ENCODE measurements around the gene NAA50. TPM values are rescaled to one million over a fixed set of nuclear protein-coding genes. Genes with fewer than 3 reads are reported as not detected.

Gene NAA50
- total RNA-seq, 1 experiment from 2014 or later: 165 TPM

GRCh38 chr3:113695786-113696645 lies 50.0 kb downstream of the NAA50 start, which contains the start of gene USF3:
Gene USF3 (minus strand): TSS chr3:113696642. CDS start chr3:113674878, 21,764 bp downstream.
- H3K9me3 ChIP-seq (replicated peaks): no peaks in the 10 kb centered on the region
- peak within 1 kb of the TSS; percentile 77 for H3K27ac ChIP-seq
- no peaks in the 10 kb centered on the region for H3K36me3 ChIP-seq
- peak within 1 kb of the TSS; percentile 81 for H3K4me3 ChIP-seq
- peaks cover 8% of the 10 kb centered on the region; the same call in 1 of the 2 replicates for H3K4me1 ChIP-seq (replicated peaks)
- DNase-seq (ENCODE audit: low read depth in 1 of 2, low spot score in 2 of 2): peak; percentile 58 to 64
- H3K27me3 ChIP-seq (replicated peaks): no peaks in the 10 kb centered on the region

DNA sequence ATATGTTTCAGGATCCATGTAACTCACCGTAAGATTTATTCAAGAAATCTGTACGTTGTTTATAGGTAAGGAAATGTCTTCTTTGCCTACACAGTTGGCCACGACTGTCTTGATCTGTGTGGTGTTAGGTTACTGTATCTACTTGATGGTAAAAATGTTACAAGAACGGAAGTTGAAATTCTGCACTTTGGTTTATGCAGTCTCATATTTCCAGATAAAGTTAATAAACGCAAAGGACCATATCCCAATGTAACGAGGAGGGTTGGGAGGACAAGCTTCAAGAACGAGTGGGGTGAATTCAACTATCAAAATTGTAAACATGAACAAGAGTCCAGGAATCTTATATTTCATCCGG lies 50.6 kb downstream of the NAA50 start:
- Histone ChIP-seq H3K9me3 (replicated peaks) (no peaks in the 10 kb centered on the region), H3K27ac (no peak overlapping the region; the same call in 1 of the 2 replicates), H3K27me3 (replicated peaks) (no peaks in the 10 kb centered on the region), H3K36me3 (no peaks in the 10 kb centered on the region), H3K4me1 (replicated peaks) (peaks cover 8% of the 10 kb centered on the region; the same call in 1 of the 2 replicates), H3K4me3 (peak overlapping the region; percentile 81)
- DNase-seq (ENCODE audit: low read depth in 1 of 2, low spot score in 2 of 2): no peak

DNA sequence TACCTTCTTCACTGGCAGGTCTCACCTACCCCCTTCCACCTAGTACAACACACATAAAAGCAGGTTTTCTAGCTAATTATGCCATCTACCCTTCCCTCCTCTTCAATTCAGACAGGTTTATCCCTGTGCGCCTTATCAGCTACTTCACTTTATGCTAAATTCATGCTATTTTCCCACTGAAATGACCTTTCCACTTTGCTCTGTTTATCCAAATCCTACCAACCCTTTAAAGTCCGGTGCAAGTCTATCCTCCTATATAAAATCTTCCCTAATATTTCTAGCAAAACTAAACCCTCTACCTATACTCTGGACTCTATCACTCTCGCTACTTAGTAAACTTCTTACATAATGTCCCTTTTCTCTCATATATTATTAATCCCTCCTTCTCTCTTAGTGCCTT lies 55.6 kb downstream of the NAA50 start:
- no peaks in the 10 kb centered on the region for H3K27me3 ChIP-seq (replicated peaks)
- no peaks in the 10 kb centered on the region for H3K9me3 ChIP-seq (replicated peaks)
- H3K36me3 ChIP-seq: no peaks in the 10 kb centered on the region
- no peak overlapping the region for H3K27ac ChIP-seq
- H3K4me3 ChIP-seq: no peak overlapping the region
- H3K4me1 ChIP-seq (replicated peaks): peaks cover 2% of the 10 kb centered on the region; the same call in 1 of the 2 replicates
- DNase-seq (ENCODE audit: low read depth in 1 of 2, low spot score in 2 of 2): no peak

DNA sequence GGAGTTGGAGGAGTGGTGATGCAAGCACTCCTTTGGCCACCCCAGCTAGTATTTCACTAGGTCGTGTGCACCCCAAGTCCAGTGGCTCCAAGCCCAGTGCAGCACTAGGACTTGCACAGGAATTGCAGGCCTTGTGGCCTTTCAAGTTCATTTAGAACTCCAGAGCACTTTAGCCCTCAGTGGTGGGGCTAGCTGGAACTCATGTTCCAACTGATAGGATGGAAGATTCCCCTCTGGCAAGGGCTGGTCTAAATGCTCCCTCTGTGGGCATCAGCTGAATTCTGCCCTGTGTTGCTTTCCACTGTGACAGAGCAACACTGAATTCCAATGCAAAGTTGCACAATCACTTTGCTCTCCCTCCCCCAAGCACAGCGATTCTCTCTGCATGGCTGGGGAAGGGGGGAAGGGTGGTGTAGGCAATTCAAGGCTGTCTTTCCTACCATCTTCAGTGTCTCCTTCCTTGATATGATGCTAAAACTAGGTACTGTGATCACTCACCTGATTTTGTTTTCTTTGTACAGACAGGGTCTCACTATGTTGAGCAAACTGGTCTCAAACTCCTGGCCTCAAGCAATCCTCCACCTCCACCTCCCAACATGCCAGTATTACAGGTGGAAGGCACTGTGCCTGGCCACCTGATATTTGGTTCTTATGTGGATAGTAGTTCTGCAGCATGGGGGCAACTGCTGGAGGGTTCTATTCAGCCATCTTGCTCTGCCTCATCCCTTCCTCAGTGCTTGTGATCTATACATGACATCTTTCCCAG lies 59.9 kb downstream of the NAA50 start:
- DNase-seq (ENCODE audit: low read depth in 1 of 2, low spot score in 2 of 2): no peak
- no peak overlapping the region for H3K27ac ChIP-seq
- H3K36me3 ChIP-seq: no peaks in the 10 kb centered on the region
- H3K4me1 ChIP-seq (replicated peaks): no peaks in the 10 kb centered on the region
- H3K9me3 ChIP-seq (replicated peaks): no peaks in the 10 kb centered on the region
- H3K27me3 ChIP-seq (replicated peaks): no peaks in the 10 kb centered on the region
- no peak overlapping the region for H3K4me3 ChIP-seq

DNA sequence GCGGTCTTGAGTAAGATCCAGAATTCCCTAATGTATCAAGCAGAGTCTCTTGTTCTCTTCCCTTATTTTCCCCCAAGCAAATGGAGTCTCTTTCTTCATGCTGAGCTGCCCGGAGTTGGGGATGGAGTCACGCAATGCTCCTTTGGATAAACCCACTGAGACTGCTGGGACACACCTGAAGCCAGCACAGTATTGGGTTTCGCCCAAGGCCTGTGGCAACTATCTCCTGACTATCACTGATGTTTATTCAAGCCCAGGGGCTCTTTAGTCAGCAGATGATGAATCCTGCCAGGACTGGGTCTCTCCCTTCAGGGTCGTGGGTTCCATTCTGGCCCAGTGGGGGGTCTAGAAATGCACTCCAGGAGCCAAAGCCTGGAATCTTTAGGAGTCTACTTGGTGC lies 60.9 kb downstream of the NAA50 start:
- DNase-seq (ENCODE audit: low read depth in 1 of 2, low spot score in 2 of 2): no peak
- Histone ChIP-seq H3K27ac (no peak overlapping the region), H3K4me1 (replicated peaks) (no peaks in the 10 kb centered on the region), H3K36me3 (no peaks in the 10 kb centered on the region), H3K4me3 (no peak overlapping the region), H3K9me3 (replicated peaks) (no peaks in the 10 kb centered on the region), H3K27me3 (replicated peaks) (no peaks in the 10 kb centered on the region)

DNA sequence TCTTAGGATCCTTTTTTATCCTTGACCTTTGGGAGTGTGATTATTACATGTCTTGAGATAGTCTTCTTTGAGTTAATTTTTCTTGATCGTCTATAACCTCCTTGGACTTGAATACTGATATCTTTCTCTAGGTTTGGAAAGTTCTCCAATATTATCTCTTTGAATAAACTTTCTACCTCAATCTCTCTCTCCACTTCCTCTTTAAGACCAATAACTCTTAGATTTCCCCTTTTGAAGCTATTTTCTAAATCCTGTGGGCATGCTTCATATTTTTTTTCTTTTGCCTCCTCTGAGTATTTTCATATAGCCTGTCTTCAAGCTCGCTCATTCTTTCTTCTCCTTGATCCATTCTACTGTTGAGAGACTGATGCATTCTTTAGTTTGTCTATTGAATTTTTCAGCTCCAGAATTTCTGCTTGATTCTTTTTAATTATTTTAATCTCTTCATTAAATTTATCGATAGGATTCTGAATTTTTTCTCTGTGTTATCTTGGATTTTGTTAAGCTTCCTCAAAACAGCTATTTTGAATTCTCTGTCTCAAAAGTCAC lies 61.7 kb downstream of the NAA50 start:
- Histone ChIP-seq H3K4me3 (no peak overlapping the region), H3K27ac (no peak overlapping the region), H3K9me3 (replicated peaks) (no peaks in the 10 kb centered on the region), H3K4me1 (replicated peaks) (no peaks in the 10 kb centered on the region), H3K36me3 (no peaks in the 10 kb centered on the region), H3K27me3 (replicated peaks) (no peaks in the 10 kb centered on the region)
- DNase-seq (ENCODE audit: low read depth in 1 of 2, low spot score in 2 of 2): no peak

DNA sequence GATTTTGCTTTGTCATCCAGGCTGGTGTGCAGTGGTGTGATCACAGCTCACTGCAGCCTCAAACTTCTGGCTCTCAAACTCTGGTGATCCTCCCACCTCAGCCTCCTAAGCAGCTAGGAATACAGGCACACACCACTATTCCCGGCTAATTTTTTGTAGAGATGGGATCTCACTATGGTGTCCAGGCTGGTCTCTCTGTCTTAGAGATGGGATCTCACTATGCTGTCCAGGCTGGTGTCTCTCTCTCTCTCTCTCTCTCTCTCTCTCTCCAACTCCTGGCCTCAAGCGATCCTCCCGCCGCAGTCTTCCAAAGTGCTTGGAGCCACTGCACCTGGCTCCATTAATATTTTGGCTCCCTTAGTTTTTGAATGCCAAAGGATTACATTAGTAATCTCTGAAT lies 67.3 kb downstream of the NAA50 start:
- Histone ChIP-seq H3K27ac (no peak overlapping the region), H3K4me3 (no peak overlapping the region), H3K9me3 (replicated peaks) (no peaks in the 10 kb centered on the region), H3K36me3 (peaks cover 4% of the 10 kb centered on the region; the same call in 1 of the 2 replicates), H3K27me3 (replicated peaks) (no peaks in the 10 kb centered on the region), H3K4me1 (replicated peaks) (no peaks in the 10 kb centered on the region)
- no peak for DNase-seq (ENCODE audit: low read depth in 1 of 2, low spot score in 2 of 2)

DNA sequence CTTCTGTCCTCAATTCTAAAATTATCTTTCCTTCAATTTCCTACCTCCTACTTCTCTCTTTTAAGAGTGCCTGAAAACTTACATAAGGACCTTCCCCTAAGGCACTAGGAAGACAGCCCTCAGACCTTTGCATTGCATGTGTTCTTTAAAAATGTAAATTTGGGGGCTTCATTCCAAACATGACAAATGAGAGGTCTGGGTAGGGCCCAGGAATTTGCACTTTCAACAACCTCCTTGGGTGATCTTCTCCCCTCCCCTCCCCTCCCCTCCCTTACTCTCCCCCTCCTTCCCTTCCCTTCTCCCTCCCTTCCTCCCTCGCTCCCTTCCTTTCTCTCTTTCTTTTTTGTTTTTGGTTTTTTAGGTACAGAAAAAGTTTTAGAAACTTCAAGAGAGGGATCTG lies 68.3 kb downstream of the NAA50 start:
- Histone ChIP-seq H3K27ac (no peak overlapping the region), H3K9me3 (replicated peaks) (no peaks in the 10 kb centered on the region), H3K4me1 (replicated peaks) (no peaks in the 10 kb centered on the region), H3K36me3 (peaks cover 8% of the 10 kb centered on the region; the same call in 1 of the 2 replicates), H3K27me3 (replicated peaks) (no peaks in the 10 kb centered on the region), H3K4me3 (no peak overlapping the region)
- DNase-seq (ENCODE audit: low read depth in 1 of 2, low spot score in 2 of 2): no peak

GRCh38 chr3:113676261-113676660 lies 69.8 kb downstream of the NAA50 start:
- H3K9me3 ChIP-seq (replicated peaks): no peaks in the 10 kb centered on the region
- no peak overlapping the region for H3K27ac ChIP-seq
- no peaks in the 10 kb centered on the region for H3K4me1 ChIP-seq (replicated peaks)
- DNase-seq (ENCODE audit: low read depth in 1 of 2, low spot score in 2 of 2): no peak
- H3K36me3 ChIP-seq: peaks cover 8% of the 10 kb centered on the region; the same call in 1 of the 2 replicates
- H3K27me3 ChIP-seq (replicated peaks): no peaks in the 10 kb centered on the region
- no peak overlapping the region for H3K4me3 ChIP-seq

GRCh38 chr3:113673593-113673992 lies 72.5 kb downstream of the NAA50 start:
- no peak overlapping the region for H3K27ac ChIP-seq
- no peaks in the 10 kb centered on the region for H3K9me3 ChIP-seq (replicated peaks)
- no peak overlapping the region for H3K4me3 ChIP-seq
- no peaks in the 10 kb centered on the region for H3K27me3 ChIP-seq (replicated peaks)
- no peak for DNase-seq (ENCODE audit: low read depth in 1 of 2, low spot score in 2 of 2)
- H3K36me3 ChIP-seq: peaks cover 8% of the 10 kb centered on the region; the same call in 1 of the 2 replicates
- H3K4me1 ChIP-seq (replicated peaks): no peaks in the 10 kb centered on the region

DNA sequence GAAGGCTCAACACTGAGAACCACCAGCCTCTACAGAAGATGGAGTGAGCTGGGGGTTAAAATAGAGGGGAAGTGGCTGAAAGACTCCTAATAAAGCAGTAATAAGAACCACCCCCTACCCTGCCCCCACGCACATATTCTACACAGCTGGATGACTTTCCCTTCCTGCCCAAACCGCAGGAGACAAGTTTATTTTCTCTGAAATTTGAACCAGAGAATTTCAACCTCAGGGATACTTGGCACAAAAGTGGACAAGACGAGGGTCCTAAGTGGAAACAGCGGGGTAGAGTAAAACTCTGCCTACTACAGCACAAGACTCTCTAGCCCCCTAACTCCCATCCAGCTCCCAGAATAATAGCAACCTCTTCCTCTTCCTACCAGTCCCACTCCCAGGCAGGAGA lies 78.0 kb downstream of the NAA50 start:
- Histone ChIP-seq H3K27ac (no peak overlapping the region), H3K27me3 (replicated peaks) (no peaks in the 10 kb centered on the region), H3K4me1 (replicated peaks) (peaks cover 8% of the 10 kb centered on the region), H3K4me3 (no peak overlapping the region), H3K9me3 (replicated peaks) (no peaks in the 10 kb centered on the region), H3K36me3 (0 out of 2 replicates have a peak, but pooled peaks cover 3% of the 10 kb centered on the region)
- DNase-seq (ENCODE audit: low read depth in 1 of 2, low spot score in 2 of 2): peak in 1 of 2 experiments; percentile 9

Measured in SJSA1 (cell line).